HG02642 (cell line): ENCODE measurements around the gene NFU1.
A peak's percentile ranks its signal among the peaks of the same experiment; 100 is the strongest.

Experiments
- ATAC-seq: cut with Tn5 transposase; IDR thresholded peaks from one replicate; pipeline ENCODE4 v1.9.1; 2021; ENCODE audit warnings: mild to moderate bottlenecking; ENCODE audit not compliant: unreplicated experiment, poor library complexity

Gene NFU1

GRCh38 chr2:69390001-69390400, 47.2 kb downstream of the NFU1 start:
- no peak for ATAC-seq

- no peak for ATAC-seq
Measured at GRCh38 chr2:69389271-69389670, 48.0 kb downstream of the NFU1 start.

- ATAC-seq, result no peak
Measured at GRCh38 chr2:69387770-69388481, 49.3 kb downstream of the NFU1 start.

- ATAC-seq, result peak; percentile 90
Measured at GRCh38 chr2:69386789-69387734, 50.2 kb downstream of the NFU1 start, which contains the start of gene GFPT1. TSS of gene GFPT1 (minus strand) at chr2:69387227. CDS start at chr2:69387071, 156 bp downstream.

- ATAC-seq, result peak; percentile 6
Measured at GRCh38 chr2:69386360-69386759, 50.9 kb downstream of the NFU1 start.

GRCh38 chr2:69385443-69386151, 51.6 kb downstream of the NFU1 start:
- ATAC-seq, result no peak

- no peak for ATAC-seq
Measured at GRCh38 chr2:69384618-69385081, 52.6 kb downstream of the NFU1 start.

GRCh38 chr2:69383176-69383812, 53.9 kb downstream of the NFU1 start:
- no peak for ATAC-seq

GRCh38 chr2:69382547-69382946, 54.7 kb downstream of the NFU1 start:
- no peak for ATAC-seq

- ATAC-seq, result no peak
Measured at GRCh38 chr2:69381337-69381737, 55.9 kb downstream of the NFU1 start.

GRCh38 chr2:69380072-69380917, 56.9 kb downstream of the NFU1 start:
- no peak for ATAC-seq

GRCh38 chr2:69376403-69376802, 60.8 kb downstream of the NFU1 start:
- ATAC-seq, result no peak

GRCh38 chr2:69375494-69376353, 61.5 kb downstream of the NFU1 start:
- ATAC-seq, result no peak

GRCh38 chr2:69372767-69373166, 64.5 kb downstream of the NFU1 start:
- no peak for ATAC-seq

- ATAC-seq, result no peak
Measured at GRCh38 chr2:69369802-69370201, 67.4 kb downstream of the NFU1 start.

- ATAC-seq, result no peak
Measured at GRCh38 chr2:69368588-69368987, 68.6 kb downstream of the NFU1 start.

- ATAC-seq, result no peak
Measured at GRCh38 chr2:69359371-69359770, 77.9 kb downstream of the NFU1 start.

- no peak for ATAC-seq
Measured at GRCh38 chr2:69358914-69359313, 78.3 kb downstream of the NFU1 start.
